NCI-H1105 treated with DMSO at 0.1 percent for 48 hours (cell line): Measurements from ENCODE around the gene LRRFIP2.
"Not testable (repeated sequence)": the region's sequence is repeated elsewhere in the genome, so short reads cannot be mapped to it uniquely, and the experiment has no call there.

ENCODE experiments used
- DNase-seq: peaks from one replicate; lab custom pipeline; 2025; lab: John Stamatoyannopoulos, UW

The LRRFIP2 gene

GRCh38 chr3:37144806-37145205, 29.6 kb downstream of the LRRFIP2 start:
- no peak for DNase-seq

GRCh38 chr3:37143821-37144220, 30.6 kb downstream of the LRRFIP2 start:
- no peak for DNase-seq

- DNase-seq: no peak
Observed at GRCh38 chr3:37141676-37142075, 32.7 kb downstream of the LRRFIP2 start.

- DNase-seq: no peak
Observed at GRCh38 chr3:37140899-37141541, 33.4 kb downstream of the LRRFIP2 start.

- DNase-seq: no peak
Observed at GRCh38 chr3:37139567-37140052, 34.8 kb downstream of the LRRFIP2 start.

GRCh38 chr3:37138816-37139215, 35.6 kb downstream of the LRRFIP2 start:
- no peak for DNase-seq

GRCh38 chr3:37137516-37137915, 36.9 kb downstream of the LRRFIP2 start:
- no peak for DNase-seq

GRCh38 chr3:37136067-37136466, 38.3 kb downstream of the LRRFIP2 start:
- no peak for DNase-seq

- DNase-seq: no peak
Observed at GRCh38 chr3:37135561-37135960, 38.8 kb downstream of the LRRFIP2 start.

GRCh38 chr3:37132334-37132733, 42.0 kb downstream of the LRRFIP2 start:
- DNase-seq: no peak

GRCh38 chr3:37131860-37132144, 42.6 kb downstream of the LRRFIP2 start:
- DNase-seq: no peak

GRCh38 chr3:37130984-37131859, 43.2 kb downstream of the LRRFIP2 start:
- DNase-seq: no peak

- DNase-seq: no peak
Observed at GRCh38 chr3:37130448-37130847, 43.9 kb downstream of the LRRFIP2 start.

- DNase-seq: no peak
Observed at GRCh38 chr3:37129871-37130270, 44.5 kb downstream of the LRRFIP2 start.

- no peak for DNase-seq
Observed at GRCh38 chr3:37127340-37127739, 47.0 kb downstream of the LRRFIP2 start.

GRCh38 chr3:37126856-37127255, 47.5 kb downstream of the LRRFIP2 start:
- no peak for DNase-seq

GRCh38 chr3:37125195-37126073, 48.9 kb downstream of the LRRFIP2 start:
- no peak for DNase-seq

- DNase-seq: no peak
Observed at GRCh38 chr3:37124435-37124834, 49.9 kb downstream of the LRRFIP2 start.

- DNase-seq: no peak
Observed at GRCh38 chr3:37123292-37123691, 51.1 kb downstream of the LRRFIP2 start.

GRCh38 chr3:37122069-37122468, 52.3 kb downstream of the LRRFIP2 start:
- DNase-seq: not testable (repeated sequence)

- no peak for DNase-seq
Observed at GRCh38 chr3:37118163-37118562, 56.2 kb downstream of the LRRFIP2 start.

GRCh38 chr3:37117548-37117947, 56.8 kb downstream of the LRRFIP2 start:
- no peak for DNase-seq

- DNase-seq: no peak
Observed at GRCh38 chr3:37116998-37117397, 57.4 kb downstream of the LRRFIP2 start.
